ENCODE data around the gene OR4X2. TPM values are rescaled to one million over a fixed set of nuclear protein-coding genes. Genes with fewer than 3 reads are reported as not detected.
"Not testable (repeated sequence)": the region's sequence is repeated elsewhere in the genome, so short reads cannot be mapped to it uniquely, and the experiment has no call there.

The OR4X2 gene
- total and polyA plus RNA-seq, 10 of the 15 experiments (the other 5 are each of a cell fraction or from before 2014, with no cell fraction given) = not detected

DNA sequence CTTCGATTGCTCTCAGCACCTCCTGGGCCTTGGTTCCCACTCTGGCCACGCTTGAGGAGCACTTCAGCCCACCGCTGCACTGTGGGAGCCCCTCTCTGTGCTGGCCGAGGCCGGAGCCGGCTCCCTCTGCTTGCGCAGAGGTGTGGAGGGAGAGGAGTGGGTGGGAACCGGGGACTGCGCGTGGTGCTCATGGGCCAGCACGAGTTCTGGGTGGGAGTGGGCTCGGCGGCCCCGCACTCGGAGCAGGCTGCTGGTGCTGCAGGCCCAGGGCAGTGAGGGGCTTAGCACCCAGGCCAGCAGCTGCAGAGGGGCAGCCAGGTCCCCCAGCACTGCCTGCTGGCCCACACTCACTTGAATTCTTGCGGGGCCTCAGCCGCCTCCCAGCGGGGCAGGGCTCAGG is 16.1 kb upstream of the OR4X2 start:
- Histone ChIP-seq H3K9me3 (replicated peaks; ENCODE audit: control insufficient read depth, insufficient read depth, low read length) (no peaks in the 10 kb centered on the region; the same call in 2 of the 3 replicates), H3K4me3 (no peak overlapping the region), H3K4me1 (ENCODE audit: control insufficient read depth, insufficient read depth, low read length) (no peaks in the 10 kb centered on the region), H2AFZ (ENCODE audit: control insufficient read depth, low read depth, low read length) (no peak overlapping the region), H3K27ac (ENCODE audit: control insufficient read depth, insufficient read depth) (no peak overlapping the region), H3K36me3 (ENCODE audit: control insufficient read depth in 2 of 2, insufficient read depth in 2 of 2, low read length in 1 of 2) (no peaks in the 10 kb centered on the region), H4K20me1 (ENCODE audit: control insufficient read depth, insufficient read depth) (no peaks in the 10 kb centered on the region), H3K4me2 (ENCODE audit: control insufficient read depth, insufficient read depth) (no peak overlapping the region), H3K79me2 (ENCODE audit: control insufficient read depth, insufficient read depth, low read length) (no peaks in the 10 kb centered on the region), H3K9ac (ENCODE audit: control insufficient read depth, insufficient read depth, low read length) (no peak overlapping the region), H3K27me3 (replicated peaks in 1 of 2; ENCODE audit: control insufficient read depth in 2 of 2, insufficient read depth in 2 of 2, low read length in 1 of 2) (no peaks in the 10 kb centered on the region)
- no peak for FAIRE-seq
- no peak for DNase-seq (ENCODE audit: low read depth, low spot score)
- ChIA-PET RAD21 (ENCODE audit: unreplicated experiment) (no interaction called here), POLR2A (no interaction called here), SMC1A (ENCODE audit: uncharacterized antibody, unreplicated experiment) (no interaction called here), CTCF (interaction anchor here (1.2 kb wide), 1 partner anchor 16 kb away, joined by 3 read pairs; the partner anchor contains the start of gene OR4X2)
- no TSS peak for BruUV-seq (replicated peaks)
- ATAC-seq = no peak
- intact Hi-C loops (cut with micrococcal nuclease; ENCODE audit: unreplicated experiment) = no loop called here
- in situ Hi-C loops (cut with MboI) = no loop called here
- no peak for TF ChIP-seq SMAD1 (IDR thresholded peaks at IDR 0.05; ENCODE audit: low read depth, partially characterized antibody)
- no peak for TF ChIP-seq MLLT1 (IDR thresholded peaks at IDR 0.05)
- TF ChIP-seq PAX5 (IDR thresholded peaks at IDR 0.05; ENCODE audit: borderline replicate concordance, low read depth, low read length) = no peak
- TF ChIP-seq, protein P1, sequence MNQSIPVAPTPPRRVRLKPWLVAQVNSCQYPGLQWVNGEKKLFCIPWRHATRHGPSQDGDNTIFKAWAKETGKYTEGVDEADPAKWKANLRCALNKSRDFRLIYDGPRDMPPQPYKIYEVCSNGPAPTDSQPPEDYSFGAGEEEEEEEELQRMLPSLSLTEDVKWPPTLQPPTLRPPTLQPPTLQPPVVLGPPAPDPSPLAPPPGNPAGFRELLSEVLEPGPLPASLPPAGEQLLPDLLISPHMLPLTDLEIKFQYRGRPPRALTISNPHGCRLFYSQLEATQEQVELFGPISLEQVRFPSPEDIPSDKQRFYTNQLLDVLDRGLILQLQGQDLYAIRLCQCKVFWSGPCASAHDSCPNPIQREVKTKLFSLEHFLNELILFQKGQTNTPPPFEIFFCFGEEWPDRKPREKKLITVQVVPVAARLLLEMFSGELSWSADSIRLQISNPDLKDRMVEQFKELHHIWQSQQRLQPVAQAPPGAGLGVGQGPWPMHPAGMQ (IDR thresholded peaks at IDR 0.05; ENCODE audit: borderline replicate concordance) = no peak
- 36% methylated on average over 18 of the region's 18 CpGs for WGBS (ENCODE audit: insufficient coverage, insufficient replicate concordance, low lambda C conversion rate, missing lambda C conversion rate)

DNA sequence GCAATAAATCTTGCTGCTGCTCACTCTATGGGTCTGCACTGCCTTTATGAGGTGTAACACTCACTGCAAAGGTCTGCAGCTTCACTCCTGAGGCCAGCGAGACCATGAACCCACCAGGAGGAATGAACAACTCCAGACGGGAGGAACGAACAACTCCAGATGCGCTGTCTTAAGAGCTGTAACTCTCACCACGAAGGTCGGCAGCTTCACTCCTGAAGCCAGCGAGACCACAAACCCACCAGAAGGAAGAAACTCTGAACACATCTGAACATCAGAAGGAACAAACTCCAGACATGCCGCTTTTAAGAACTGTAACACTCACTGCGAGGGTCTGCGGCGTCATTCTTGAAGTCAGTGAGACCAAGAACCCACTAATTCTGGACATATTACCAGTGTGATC is 14.8 kb upstream of the OR4X2 start:
- H3K27ac ChIP-seq (ENCODE audit: control insufficient read depth, insufficient read depth); in situ Hi-C loops (cut with MboI); H3K4me3 ChIP-seq; DNase-seq (ENCODE audit: low read depth, low spot score); POLR2A ChIA-PET; RAD21 ChIA-PET (ENCODE audit: unreplicated experiment); SMC1A ChIA-PET (ENCODE audit: uncharacterized antibody, unreplicated experiment); H3K9ac ChIP-seq (ENCODE audit: control insufficient read depth, insufficient read depth, low read length); H3K4me1 ChIP-seq (ENCODE audit: control insufficient read depth, insufficient read depth, low read length); intact Hi-C loops (cut with micrococcal nuclease; ENCODE audit: unreplicated experiment); H4K20me1 ChIP-seq (ENCODE audit: control insufficient read depth, insufficient read depth); BruUV-seq (replicated peaks); H3K4me2 ChIP-seq (ENCODE audit: control insufficient read depth, insufficient read depth); FAIRE-seq; H3K79me2 ChIP-seq (ENCODE audit: control insufficient read depth, insufficient read depth, low read length); H3K36me3 ChIP-seq (ENCODE audit: control insufficient read depth in 2 of 2, insufficient read depth in 2 of 2, low read length in 1 of 2); ATAC-seq; H2AFZ ChIP-seq (ENCODE audit: control insufficient read depth, low read depth, low read length); H3K27me3 ChIP-seq (replicated peaks in 1 of 2; ENCODE audit: control insufficient read depth in 2 of 2, insufficient read depth in 2 of 2, low read length in 1 of 2); H3K9me3 ChIP-seq (replicated peaks; ENCODE audit: control insufficient read depth, insufficient read depth, low read length): not testable (repeated sequence)
- WGBS (ENCODE audit: insufficient coverage, insufficient replicate concordance, low lambda C conversion rate, missing lambda C conversion rate) = 42% methylated on average over 11 of the region's 11 CpGs
- CTCF ChIA-PET = interaction anchor here (1.2 kb wide), 1 partner anchor 14 kb away, joined by 3 read pairs; the partner anchor contains the start of gene OR4X2
